SW 1271 (cell line): ENCODE measurements around the gene CDH4.

Source experiments
- DNase-seq, 2 experiments: peaks; one replicate each; lab custom pipeline; 2025; lab: John Stamatoyannopoulos, UW

The CDH4 gene

GRCh38 chr20:61788343-61788742, 536.3 kb downstream of the CDH4 start:
- DNase-seq: no peak

GRCh38 chr20:61789329-61789728, 537.3 kb downstream of the CDH4 start:
- no peak for DNase-seq

- no peak for DNase-seq
Measured at GRCh38 chr20:61790116-61790827, 538.2 kb downstream of the CDH4 start.

GRCh38 chr20:61791995-61792394, 539.9 kb downstream of the CDH4 start:
- DNase-seq: no peak

- DNase-seq: no peak
Measured at GRCh38 chr20:61795669-61796630, 543.9 kb downstream of the CDH4 start.

- no peak for DNase-seq
Measured at GRCh38 chr20:61796738-61797137, 544.7 kb downstream of the CDH4 start.

GRCh38 chr20:61797200-61797599, 545.1 kb downstream of the CDH4 start:
- DNase-seq: no peak

GRCh38 chr20:61797971-61798411, 545.9 kb downstream of the CDH4 start:
- no peak for DNase-seq

GRCh38 chr20:61798632-61799031, 546.6 kb downstream of the CDH4 start:
- DNase-seq: no peak

GRCh38 chr20:61799394-61799923, 547.4 kb downstream of the CDH4 start:
- no peak for DNase-seq

GRCh38 chr20:61799928-61800327, 547.9 kb downstream of the CDH4 start:
- no peak for DNase-seq

GRCh38 chr20:61800359-61801064, 548.5 kb downstream of the CDH4 start:
- no peak for DNase-seq

- DNase-seq: no peak
Measured at GRCh38 chr20:61801065-61801360, 549.0 kb downstream of the CDH4 start.

GRCh38 chr20:61801428-61801827, 549.4 kb downstream of the CDH4 start:
- DNase-seq: no peak

GRCh38 chr20:61801857-61802442, 549.9 kb downstream of the CDH4 start:
- no peak for DNase-seq

- DNase-seq: no peak
Measured at GRCh38 chr20:61802721-61803311, 550.8 kb downstream of the CDH4 start.

- DNase-seq: no peak
Measured at GRCh38 chr20:61803416-61803914, 551.4 kb downstream of the CDH4 start.

GRCh38 chr20:61803915-61804751, 552.1 kb downstream of the CDH4 start:
- DNase-seq: no peak

GRCh38 chr20:61804752-61805295, 552.8 kb downstream of the CDH4 start:
- no peak for DNase-seq

GRCh38 chr20:61805365-61805764, 553.3 kb downstream of the CDH4 start:
- DNase-seq: no peak
